ENCODE results near the gene VPS72. TPM values are rescaled to one million over a fixed set of nuclear protein-coding genes. Genes with fewer than 3 reads are reported as not detected.

VPS72 gene, protein sequence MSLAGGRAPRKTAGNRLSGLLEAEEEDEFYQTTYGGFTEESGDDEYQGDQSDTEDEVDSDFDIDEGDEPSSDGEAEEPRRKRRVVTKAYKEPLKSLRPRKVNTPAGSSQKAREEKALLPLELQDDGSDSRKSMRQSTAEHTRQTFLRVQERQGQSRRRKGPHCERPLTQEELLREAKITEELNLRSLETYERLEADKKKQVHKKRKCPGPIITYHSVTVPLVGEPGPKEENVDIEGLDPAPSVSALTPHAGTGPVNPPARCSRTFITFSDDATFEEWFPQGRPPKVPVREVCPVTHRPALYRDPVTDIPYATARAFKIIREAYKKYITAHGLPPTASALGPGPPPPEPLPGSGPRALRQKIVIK
- 10 to 100 TPM; 17.2 to 30.8 (median 26.8) TPM for total RNA-seq

DNA sequence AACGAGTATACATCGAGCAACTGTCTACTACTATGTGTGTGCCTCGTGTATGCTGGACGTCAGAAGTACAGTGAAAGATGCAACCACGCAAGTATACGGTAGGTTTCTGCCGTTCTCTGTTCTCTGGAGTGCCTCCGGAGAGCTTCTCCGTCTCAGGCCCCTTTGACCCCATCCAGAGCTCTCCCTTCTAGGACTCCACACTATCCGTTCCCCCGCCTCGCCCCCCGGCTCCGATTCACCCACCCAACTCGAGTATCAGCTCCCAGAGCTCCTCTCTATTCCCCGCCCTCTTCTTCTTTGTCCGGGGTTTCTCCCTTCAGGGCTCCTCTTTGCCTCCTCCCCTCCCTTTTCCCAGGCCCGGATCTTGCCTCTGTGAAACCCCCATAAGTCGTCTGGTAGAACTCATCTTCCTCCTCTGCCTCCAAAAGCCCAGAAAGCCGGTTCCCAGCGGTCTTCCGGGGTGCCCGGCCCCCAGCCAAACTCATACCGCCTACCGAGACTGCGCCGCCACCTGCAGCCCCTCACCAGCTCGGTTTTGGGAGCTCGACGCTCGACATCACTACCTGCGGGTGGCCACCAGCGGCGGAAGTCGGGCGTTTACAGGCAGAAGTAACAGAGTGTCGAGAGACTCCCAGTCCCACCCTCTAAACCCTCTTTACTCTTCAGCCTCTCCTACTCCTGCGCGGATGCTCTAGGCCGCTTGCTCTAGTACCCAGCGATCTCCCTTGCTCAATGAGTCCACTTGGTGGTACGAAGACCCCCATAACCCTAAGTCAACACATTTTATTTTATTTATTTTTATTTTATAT, at the start of gene VPS72:
Gene VPS72, minus strand, starts transcription at position 561 of the 809 bp plus-strand sequence. Its CDS starts 76 bp downstream, at position 485.
- Histone ChIP-seq H3K9me3 (no peaks in the 10 kb centered on the region), H3K36me3 (peaks cover 12% of the 10 kb centered on the region), H3K27ac (peak within 1 kb of the TSS; percentile 88), H3K4me3 (peak within 1 kb of the TSS; percentile 81), H3K27me3 (no peaks in the 10 kb centered on the region), H3K4me1 (peaks cover 30% of the 10 kb centered on the region)
- TF ChIP-seq POLR2AphosphoS5 (IDR thresholded peaks at IDR 0.05) (peak in 2 of 3 donors; percentile 18 to 56), POLR2A (IDR thresholded peaks at IDR 0.05) (no peak)
- WGBS: under 1% methylated on average over 42 of the region's 42 CpGs
- peak; percentile 91 to 92 for DNase-seq (ENCODE audit: low spot score in 2 of 2)

DNA sequence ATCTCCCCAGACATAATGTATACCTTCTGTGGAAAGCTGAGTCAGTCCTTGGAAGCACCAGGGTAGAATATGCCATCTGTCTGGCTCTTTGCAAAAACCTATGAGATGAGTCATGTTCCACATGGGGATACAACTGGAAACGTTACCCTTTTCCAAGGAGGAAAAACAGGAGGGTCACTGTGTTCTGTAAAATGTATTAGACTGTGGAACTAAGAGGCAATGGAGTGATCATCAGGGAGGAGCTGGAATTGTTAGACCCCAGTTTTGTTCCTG, 48.4 kb upstream of the VPS72 start:
- no peaks in the 10 kb centered on the region for H3K9me3 ChIP-seq
- no peaks in the 10 kb centered on the region for H3K4me1 ChIP-seq
- H3K36me3 ChIP-seq: peaks cover 98% of the 10 kb centered on the region
- no peak for TF ChIP-seq POLR2A (IDR thresholded peaks at IDR 0.05)
- TF ChIP-seq POLR2AphosphoS5 (IDR thresholded peaks at IDR 0.05): no peak
- TF ChIP-seq, protein P1, sequence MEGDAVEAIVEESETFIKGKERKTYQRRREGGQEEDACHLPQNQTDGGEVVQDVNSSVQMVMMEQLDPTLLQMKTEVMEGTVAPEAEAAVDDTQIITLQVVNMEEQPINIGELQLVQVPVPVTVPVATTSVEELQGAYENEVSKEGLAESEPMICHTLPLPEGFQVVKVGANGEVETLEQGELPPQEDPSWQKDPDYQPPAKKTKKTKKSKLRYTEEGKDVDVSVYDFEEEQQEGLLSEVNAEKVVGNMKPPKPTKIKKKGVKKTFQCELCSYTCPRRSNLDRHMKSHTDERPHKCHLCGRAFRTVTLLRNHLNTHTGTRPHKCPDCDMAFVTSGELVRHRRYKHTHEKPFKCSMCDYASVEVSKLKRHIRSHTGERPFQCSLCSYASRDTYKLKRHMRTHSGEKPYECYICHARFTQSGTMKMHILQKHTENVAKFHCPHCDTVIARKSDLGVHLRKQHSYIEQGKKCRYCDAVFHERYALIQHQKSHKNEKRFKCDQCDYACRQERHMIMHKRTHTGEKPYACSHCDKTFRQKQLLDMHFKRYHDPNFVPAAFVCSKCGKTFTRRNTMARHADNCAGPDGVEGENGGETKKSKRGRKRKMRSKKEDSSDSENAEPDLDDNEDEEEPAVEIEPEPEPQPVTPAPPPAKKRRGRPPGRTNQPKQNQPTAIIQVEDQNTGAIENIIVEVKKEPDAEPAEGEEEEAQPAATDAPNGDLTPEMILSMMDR (IDR thresholded peaks at IDR 0.05): no peak
- TF ChIP-seq EP300 (IDR thresholded peaks at IDR 0.05): no peak
- DNase-seq (ENCODE audit: low spot score in 2 of 2): no peak
- no peaks in the 10 kb centered on the region for H3K27me3 ChIP-seq
- no peak overlapping the region for H3K4me3 ChIP-seq
- WGBS: 48% methylated on average over 1 of the region's 1 CpG
- no peak overlapping the region for H3K27ac ChIP-seq

DNA sequence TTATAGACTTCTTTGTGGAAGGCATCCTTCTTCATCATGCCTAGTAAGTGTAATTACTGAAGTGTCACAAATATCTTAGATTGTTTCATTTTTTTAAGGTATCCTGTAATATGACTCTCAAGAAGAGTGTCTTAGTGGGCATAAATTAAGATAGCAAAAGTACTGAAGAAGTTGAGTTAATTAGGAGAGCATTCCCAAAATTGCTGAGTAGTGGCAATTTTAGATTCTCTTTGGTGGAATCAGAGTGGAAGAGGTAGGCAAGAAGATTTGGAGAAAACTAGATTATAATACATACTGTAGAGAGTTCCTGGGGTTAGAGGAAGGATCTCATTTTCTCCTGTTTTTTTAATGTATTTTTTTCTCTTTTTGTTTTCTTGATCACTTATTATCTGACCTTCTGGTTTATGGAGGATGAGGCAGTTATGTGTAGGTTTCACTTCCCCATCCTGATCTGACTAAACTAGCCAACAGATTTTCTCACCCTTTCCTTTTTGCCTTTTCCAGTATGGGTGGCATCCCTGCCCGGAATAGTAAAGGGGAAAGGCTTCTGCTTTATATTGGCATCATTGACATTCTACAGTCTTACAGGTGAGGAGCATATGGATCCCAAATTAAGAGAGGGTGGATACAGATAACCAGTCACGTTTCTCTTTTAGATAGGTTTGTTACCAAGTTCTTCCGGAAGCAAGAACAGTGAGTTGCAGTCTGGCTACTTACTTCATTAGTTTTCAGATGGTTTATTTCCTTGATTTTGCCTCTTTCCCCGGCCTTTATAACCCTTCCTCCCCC, 47.9 kb upstream of the VPS72 start:
- Histone ChIP-seq H3K4me3 (no peak overlapping the region), H3K27ac (no peak overlapping the region), H3K27me3 (no peaks in the 10 kb centered on the region), H3K9me3 (no peaks in the 10 kb centered on the region), H3K4me1 (no peaks in the 10 kb centered on the region), H3K36me3 (peaks cover 98% of the 10 kb centered on the region)
- no peak for DNase-seq (ENCODE audit: low spot score in 2 of 2)
- no peak for TF ChIP-seq POLR2AphosphoS5 (IDR thresholded peaks at IDR 0.05)
- no peak for TF ChIP-seq EP300 (IDR thresholded peaks at IDR 0.05)
- TF ChIP-seq, protein P1 (IDR thresholded peaks at IDR 0.05): no peak
- no peak for TF ChIP-seq POLR2A (IDR thresholded peaks at IDR 0.05)
- 78% methylated on average over 4 of the region's 4 CpGs for WGBS

DNA sequence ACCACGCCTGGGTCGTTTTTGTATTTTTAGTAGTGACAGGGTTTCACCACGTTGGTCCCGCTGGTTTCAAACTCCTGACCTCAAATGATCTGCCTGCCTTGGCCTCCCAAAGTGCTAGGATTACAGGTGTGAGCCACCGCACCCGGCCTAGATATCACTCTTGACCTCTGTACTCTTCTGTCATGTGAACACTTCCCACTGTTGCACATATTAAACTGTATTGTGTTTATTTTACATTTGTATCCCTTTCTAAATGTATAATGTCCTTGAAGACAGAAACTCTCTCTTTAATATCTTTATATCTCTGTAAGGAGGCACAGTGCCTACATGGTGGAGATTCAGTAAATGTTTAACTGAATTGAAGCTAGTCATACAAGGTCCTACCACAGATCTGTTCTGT, 45.2 kb upstream of the VPS72 start:
- Histone ChIP-seq H3K4me3 (no peak overlapping the region), H3K27me3 (no peaks in the 10 kb centered on the region), H3K9me3 (no peaks in the 10 kb centered on the region), H3K27ac (no peak overlapping the region), H3K36me3 (peaks cover 96% of the 10 kb centered on the region), H3K4me1 (no peaks in the 10 kb centered on the region)
- TF ChIP-seq POLR2AphosphoS5 (IDR thresholded peaks at IDR 0.05) (no peak), POLR2A (IDR thresholded peaks at IDR 0.05) (no peak), EP300 (IDR thresholded peaks at IDR 0.05) (no peak)
- TF ChIP-seq, protein P1 (IDR thresholded peaks at IDR 0.05): no peak
- 80% methylated on average over 6 of the region's 6 CpGs for WGBS
- DNase-seq (ENCODE audit: low spot score in 2 of 2): no peak

DNA sequence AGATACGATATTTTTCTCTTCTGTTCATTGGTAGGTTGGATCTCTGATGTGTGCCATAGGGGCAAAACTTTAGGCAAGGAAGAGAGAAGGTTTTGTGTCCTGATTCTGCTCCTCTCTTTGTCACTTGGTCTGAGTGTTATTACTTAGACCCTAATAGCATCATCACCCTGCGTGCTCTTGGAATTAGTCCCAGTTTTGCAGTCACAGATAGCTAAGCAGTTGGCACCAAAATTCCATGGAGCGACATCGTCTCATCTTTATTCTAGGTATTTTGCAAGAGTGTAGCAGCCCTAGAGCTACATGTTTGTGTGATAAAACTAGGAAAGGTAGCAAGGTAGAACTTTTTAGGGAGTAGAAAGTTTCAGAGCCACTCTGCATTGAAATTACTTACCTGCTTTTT, 32.1 kb upstream of the VPS72 start:
- no peak overlapping the region for H3K4me3 ChIP-seq

More for the DNA sequence above, 32.1 kb upstream of the VPS72 start:
- TF ChIP-seq POLR2A (IDR thresholded peaks at IDR 0.05) (no peak), POLR2AphosphoS5 (IDR thresholded peaks at IDR 0.05) (no peak), EP300 (IDR thresholded peaks at IDR 0.05) (no peak)
- TF ChIP-seq, protein P1 (IDR thresholded peaks at IDR 0.05): no peak
- no peaks in the 10 kb centered on the region for H3K27me3 ChIP-seq
- H3K27ac ChIP-seq: no peak overlapping the region
- H3K4me1 ChIP-seq: no peaks in the 10 kb centered on the region
- WGBS: 60% methylated on average over 4 of the region's 4 CpGs
- DNase-seq (ENCODE audit: low spot score in 2 of 2): no peak
- no peaks in the 10 kb centered on the region for H3K9me3 ChIP-seq
- peaks cover 30% of the 10 kb centered on the region for H3K36me3 ChIP-seq
